CD4-positive, alpha-beta T cell (primary cell): ENCODE data around the gene CNNM3. TPM values are rescaled to one million over a fixed set of nuclear protein-coding genes. Genes with fewer than 3 reads are reported as not detected.
"Not testable (repeated sequence)": the region's sequence is repeated elsewhere in the genome, so short reads cannot be mapped to it uniquely, and the experiment has no call there.

Experiments used
- ATAC-seq: fragments of 200-7000 bp; cut with Tn5 transposase; one replicate; pipeline ENCODE4 v1.10.0; 2022; ENCODE audit warnings: mild to moderate bottlenecking; ENCODE audit not compliant: poor library complexity
- CTCF ChIA-PET: fragments of 350-600 bp; sonication (Branson Sonifier 250); formaldehyde crosslinking; loops from one replicate; lab custom pipeline; 2021; ENCODE audit warnings: antibody characterized with exemption, inconsistent platforms; lab: Charles Lee
- POLR2A ChIA-PET: fragments of 350-600 bp; sonication (Branson Sonifier 250); formaldehyde crosslinking; loops from one replicate; lab custom pipeline; 2021; ENCODE audit warnings: antibody characterized with exemption, inconsistent platforms; lab: Charles Lee
- DNase-seq, 14 experiments: peaks; one replicate each; pipeline ENCODE4 v3.0.0-alpha.2; 2013 to 2020; ENCODE audit warnings: mixed read lengths in 2 of 14
- H3K27ac ChIP-seq, 2 donors: one replicate each; pipeline versions ENCODE4 v1.5.1 to v1.7.0; 2013; ENCODE audit warnings: low read length in 2 of 2, low read depth in 1 of 2, mild to moderate bottlenecking in 1 of 2
- H3K27me3 ChIP-seq, 2 experiments: 1 replicate in 1 of 2; 2 replicates in 1 of 2; pipeline versions ENCODE4 v1.6.1 to v1.7.0; 2013; ENCODE audit warnings: low read length in 2 of 2, control low read depth in 1 of 2, mild to moderate bottlenecking in 1 of 2, moderate library complexity in 1 of 2; ENCODE audit not compliant: insufficient read depth in 2 of 2, control insufficient read depth in 1 of 2
- H3K36me3 ChIP-seq: one replicate; pipeline ENCODE4 v1.6.1; 2013; ENCODE audit warnings: low read length, control low read depth; ENCODE audit not compliant: insufficient read depth
- H3K4me1 ChIP-seq: one replicate; pipeline ENCODE4 v1.6.1; 2013; ENCODE audit warnings: low read length, control low read depth; ENCODE audit not compliant: insufficient read depth
- H3K4me3 ChIP-seq: one replicate; pipeline ENCODE4 v1.5.1; 2013; ENCODE audit warnings: mild to moderate bottlenecking, low read length, moderate library complexity
- H3K9me3 ChIP-seq, 2 experiments: 1 replicate in 1 of 2; 2 replicates in 1 of 2; pipeline versions ENCODE4 v1.6.1 to v1.7.0; 2013; ENCODE audit warnings: low read length in 2 of 2, mild to moderate bottlenecking in 2 of 2, control low read depth in 1 of 2, moderate library complexity in 1 of 2; ENCODE audit not compliant: control insufficient read depth in 1 of 2, insufficient read depth in 1 of 2
- H3K27ac Mint-ChIP-seq: one replicate; pipeline ENCODE4 v1.8.0; 2020; ENCODE audit warnings: mixed read lengths
- H3K27me3 Mint-ChIP-seq: one replicate; pipeline ENCODE4 v1.8.0; 2021; ENCODE audit warnings: mixed read lengths
- H3K36me3 Mint-ChIP-seq: one replicate; pipeline ENCODE4 v1.8.0; 2021; ENCODE audit warnings: low read depth, mixed read lengths
- H3K4me1 Mint-ChIP-seq: one replicate; pipeline ENCODE4 v1.8.0; 2021; ENCODE audit warnings: low read depth, mixed read lengths
- H3K4me3 Mint-ChIP-seq: one replicate; pipeline ENCODE4 v1.8.0; 2020; ENCODE audit warnings: mild to moderate bottlenecking, mixed read lengths
- H3K9me3 Mint-ChIP-seq: one replicate; pipeline ENCODE4 v1.8.0; 2020; ENCODE audit warnings: mixed read lengths
- CTCF ChIP-seq: fragments of 200-600 bp; IDR thresholded peaks from one replicate; pipeline ENCODE4 v1.8.0; 2022; ENCODE audit warnings: antibody characterized with exemption, mild to moderate bottlenecking
- intact Hi-C, 2 experiments: fragments of 100-400 bp; cut with DNase I in 1 of 2; cut with micrococcal nuclease in 1 of 2; formaldehyde crosslinking; loops; one replicate each; pipeline versions ENCODE4 v1.15.1 to v1.9.0; 2023 to 2025; cut with DNase I, micrococcal nuclease
- total RNA-seq, 174 experiments: library from RNA in 2 of 174; stranded (reverse) in 2 of 174; gene quantifications; one replicate each; pipeline ENCODE4 v1.2.3 and lab custom pipeline; 2021 to 2026

The CNNM3 gene
- total RNA-seq, 2 experiments from 2014 or later, result 48.7 to 53.5 TPM

- H3K4me3 Mint-ChIP-seq, result peak overlapping the region; percentile 25
- intact Hi-C loops, result loop anchor here (5.0 kb wide), 2 partner anchors 63 to 68 kb away; partner anchors contain the start of gene LMAN2L (in 1 of the 2)
- peak overlapping the region; percentile 39 for H3K27ac Mint-ChIP-seq
Observed at GRCh38 chr2:96804986-96805385, 11.1 kb upstream of the CNNM3 start.

GRCh38 chr2:96805946-96806345, 10.1 kb upstream of the CNNM3 start:
- H3K36me3 ChIP-seq, ATAC-seq, H3K36me3 Mint-ChIP-seq, H3K9me3 Mint-ChIP-seq, DNase-seq, H3K27me3 ChIP-seq, H3K9me3 ChIP-seq, H3K27me3 Mint-ChIP-seq, H3K4me3 ChIP-seq: not testable (repeated sequence)
- intact Hi-C loops, result loop anchor here in 1 of 2 experiments (1.0 kb wide), 1 partner anchor 9 kb away; no protein-coding TSS in a partner anchor
- ChIA-PET POLR2A (interaction anchor here (0.6 to 2.9 kb wide), 13 partner anchors 11 to 269 kb away, joined by 3 to 50 read pairs (median 5); partner anchors contain the start of genes ANKRD39, CNNM3 and KANSL3), CTCF (interaction anchor here (1.4 kb wide), 1 partner anchor 52 kb away, joined by 4 read pairs; the partner anchor contains the start of gene ANKRD39)
- H3K27ac Mint-ChIP-seq, result peak overlapping the region; percentile 92
- Histone ChIP-seq H3K4me1 (peaks cover 43% of the 10 kb centered on the region), H3K27ac (peak overlapping the region; percentile 30 to 55)
- peaks cover 23% of the 10 kb centered on the region for H3K4me1 Mint-ChIP-seq
- H3K4me3 Mint-ChIP-seq, result peak overlapping the region; percentile 84

More at GRCh38 chr2:96804986-96805385, 11.1 kb upstream of the CNNM3 start:
- no peak overlapping the region for H3K27ac ChIP-seq
- H3K4me1 ChIP-seq, result peaks cover 50% of the 10 kb centered on the region
- CTCF ChIA-PET, result interaction anchor here (1.2 kb wide), 1 partner anchor 11 kb away, joined by 3 read pairs; the partner anchor contains the start of gene CNNM3
- H3K9me3 Mint-ChIP-seq, result no peaks in the 10 kb centered on the region
- peaks cover 7% of the 10 kb centered on the region for H3K36me3 Mint-ChIP-seq
- DNase-seq (no peak), ATAC-seq (no peak)
- H3K4me1 Mint-ChIP-seq, result peaks cover 23% of the 10 kb centered on the region
- no peaks in the 10 kb centered on the region for H3K27me3 Mint-ChIP-seq
- no peaks in the 10 kb centered on the region for H3K9me3 ChIP-seq
- no peak for TF ChIP-seq CTCF
- peaks cover 2% of the 10 kb centered on the region for H3K36me3 ChIP-seq
- no peak overlapping the region for H3K4me3 ChIP-seq
- no peaks in the 10 kb centered on the region for H3K27me3 ChIP-seq
- POLR2A ChIA-PET, result interaction anchor here (0.6 to 1.0 kb wide), 2 partner anchors 11 to 16 kb away, joined by 3 to 4 read pairs; partner anchors contain the start of gene CNNM3

GRCh38 chr2:96806468-96807126, 9.5 kb upstream of the CNNM3 start:
- Histone ChIP-seq H3K9me3 (no peaks in the 10 kb centered on the region), H3K36me3 (peaks cover 5% of the 10 kb centered on the region), H3K4me3 (peak overlapping the region; percentile 17), H3K27ac (peak overlapping the region; percentile 32 to 57), H3K4me1 (peaks cover 36% of the 10 kb centered on the region), H3K27me3 (no peaks in the 10 kb centered on the region)
- ATAC-seq (peak; percentile 91), DNase-seq (peak; percentile 37 to 76 (median 55))
- TF ChIP-seq CTCF, result no peak
- POLR2A ChIA-PET, result interaction anchor here (0.7 to 2.9 kb wide), 13 partner anchors 10 to 269 kb away, joined by 4 to 50 read pairs (median 5); partner anchors contain the start of genes ANKRD39, CNNM3 and KANSL3
- H3K4me3 Mint-ChIP-seq, result peak overlapping the region; percentile 84
- peaks cover 7% of the 10 kb centered on the region for H3K36me3 Mint-ChIP-seq
- CTCF ChIA-PET, result interaction anchor here (1.4 to 1.8 kb wide), 2 partner anchors 9 to 51 kb away, joined by 4 to 6 read pairs; partner anchors contain the start of genes ANKRD39 and CNNM3
- H3K4me1 Mint-ChIP-seq, result peaks cover 23% of the 10 kb centered on the region
- intact Hi-C loops, result loop anchor here in 1 of 2 experiments (1.0 kb wide), 1 partner anchor 9 kb away; no protein-coding TSS in a partner anchor
- H3K27me3 Mint-ChIP-seq, result no peaks in the 10 kb centered on the region
- no peaks in the 10 kb centered on the region for H3K9me3 Mint-ChIP-seq
- H3K27ac Mint-ChIP-seq, result peak overlapping the region; percentile 92
